B cell (primary cell): Measurements from ENCODE around the gene EXOC6.

Source experiments
- CTCF ChIP-seq: fragments of 200-600 bp; IDR thresholded peaks from one replicate; pipeline ENCODE4 v1.8.0; 2022; ENCODE audit warnings: antibody characterized with exemption, mild to moderate bottlenecking
- EZH2 ChIP-seq: IDR thresholded peaks from 2 replicates; pipeline ENCODE4 v1.6.1; 2012; ENCODE audit warnings: borderline replicate concordance, low read depth, mild to moderate bottlenecking, moderate library complexity, low read length; ENCODE audit not compliant: insufficient read depth, poor library complexity, severe bottlenecking

- TF ChIP-seq CTCF = no peak
- no peak for TF ChIP-seq EZH2
These were observed 67.6 kb downstream of the EXOC6 start for GRCh38 chr10:92915892-92916291.
